ENCODE measurements around the gene SP100. TPM values are rescaled to one million over a fixed set of nuclear protein-coding genes. Genes with fewer than 3 reads are reported as not detected.
"Not testable (repeated sequence)": the region's sequence is repeated elsewhere in the genome, so short reads cannot be mapped to it uniquely, and the experiment has no call there.

SP100 gene
- total RNA-seq, 1 experiment from 2014 or later: 63.1 TPM

GRCh38 chr2:230457793-230458192, 41.8 kb downstream of the SP100 start:
- DNase-seq (ENCODE audit: low spot score): no peak

GRCh38 chr2:230459216-230459615, 43.2 kb downstream of the SP100 start:
- no peak for DNase-seq (ENCODE audit: low spot score)

GRCh38 chr2:230471074-230471473, 55.1 kb downstream of the SP100 start:
- no peak for DNase-seq (ENCODE audit: low spot score)

- no peak for DNase-seq (ENCODE audit: low spot score)
These were observed 56.6 kb downstream of the SP100 start for GRCh38 chr2:230472621-230473018.

DNA sequence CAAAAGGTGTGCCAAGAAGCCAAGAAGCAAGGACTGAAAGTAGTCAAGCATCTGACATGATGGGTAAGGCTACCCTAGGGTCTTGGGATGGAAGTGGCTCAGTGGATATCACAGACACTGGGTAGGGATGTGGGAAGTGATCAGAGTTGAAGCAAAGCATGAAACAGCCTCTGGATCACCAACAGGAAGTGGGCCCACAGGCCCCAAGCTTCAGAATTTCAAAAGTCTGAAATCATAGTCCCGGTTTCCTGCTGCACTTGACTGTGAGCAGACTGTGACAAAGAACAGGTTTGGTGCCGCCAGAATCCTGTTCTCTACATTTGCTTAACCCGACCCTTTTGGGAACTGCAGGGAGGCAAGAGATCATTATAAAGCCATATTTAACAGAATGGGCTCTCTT, 57.4 kb downstream of the SP100 start:
- DNase-seq (ENCODE audit: low spot score): no peak

DNA sequence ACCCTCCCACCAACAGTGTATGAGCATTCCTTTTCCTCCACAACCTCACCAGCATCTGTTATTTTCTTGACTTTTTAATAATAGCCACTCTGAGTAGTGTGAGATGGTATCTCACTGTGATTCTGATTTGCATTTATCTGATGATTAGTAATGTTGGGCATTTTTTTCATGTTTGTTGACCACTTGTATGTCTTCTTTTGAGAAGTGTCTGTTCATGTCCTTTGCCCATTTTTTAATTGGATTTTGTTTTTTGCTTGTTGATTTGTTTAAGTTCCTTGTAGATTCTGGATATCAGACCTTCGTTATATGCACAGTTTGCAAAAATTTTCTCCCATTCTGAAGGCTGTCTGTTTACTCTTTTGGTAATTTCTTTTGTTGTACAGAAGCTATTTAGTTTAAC, 59.1 kb downstream of the SP100 start:
- no peak for DNase-seq (ENCODE audit: low spot score)

- no peak for DNase-seq (ENCODE audit: low spot score)
These were observed 69.9 kb downstream of the SP100 start for GRCh38 chr2:230485801-230486341.

DNA sequence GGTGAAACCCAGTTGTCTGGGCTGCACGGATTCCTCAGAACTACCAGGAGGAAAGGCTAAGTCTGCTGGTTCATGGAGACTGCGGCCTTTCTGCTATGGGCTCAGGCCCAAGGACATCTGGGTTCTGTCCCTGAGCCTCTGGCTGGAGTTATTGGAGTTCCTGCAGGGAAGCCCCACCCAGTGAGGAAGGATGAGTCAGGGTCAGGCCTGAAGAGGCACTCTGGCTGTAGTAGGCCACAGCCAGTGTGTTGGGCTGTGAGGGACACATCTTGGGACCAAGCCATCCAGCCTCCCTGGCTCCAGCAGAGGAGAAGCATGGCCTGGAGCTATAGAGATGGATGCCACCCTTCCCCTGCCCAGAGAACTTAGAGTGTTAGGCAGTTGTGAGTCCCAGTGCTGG, 75.2 kb downstream of the SP100 start:
- not testable (repeated sequence) for DNase-seq (ENCODE audit: low spot score)

DNA sequence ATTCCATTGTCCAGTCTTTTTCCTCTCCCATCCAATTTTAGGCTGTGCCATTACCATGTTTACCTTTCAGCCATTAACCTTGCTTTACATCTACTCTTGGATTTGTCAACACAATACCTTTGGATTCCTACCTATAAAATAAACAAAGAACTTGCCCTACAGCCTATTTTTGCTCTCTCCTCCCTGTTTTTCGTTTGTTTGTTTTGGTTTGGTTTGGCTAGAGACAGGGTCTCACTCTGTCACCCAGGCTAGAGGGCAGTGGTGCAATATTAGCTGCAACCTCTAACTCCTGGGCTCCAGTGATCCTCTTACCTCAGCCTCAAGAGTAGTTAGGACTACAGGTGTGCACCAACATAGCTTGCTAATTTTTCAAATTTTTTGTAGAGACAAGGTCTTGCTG, 76.1 kb downstream of the SP100 start:
- DNase-seq (ENCODE audit: low spot score): no peak

GRCh38 chr2:230494980-230495379, 79.0 kb downstream of the SP100 start:
- no peak for DNase-seq (ENCODE audit: low spot score)

DNA sequence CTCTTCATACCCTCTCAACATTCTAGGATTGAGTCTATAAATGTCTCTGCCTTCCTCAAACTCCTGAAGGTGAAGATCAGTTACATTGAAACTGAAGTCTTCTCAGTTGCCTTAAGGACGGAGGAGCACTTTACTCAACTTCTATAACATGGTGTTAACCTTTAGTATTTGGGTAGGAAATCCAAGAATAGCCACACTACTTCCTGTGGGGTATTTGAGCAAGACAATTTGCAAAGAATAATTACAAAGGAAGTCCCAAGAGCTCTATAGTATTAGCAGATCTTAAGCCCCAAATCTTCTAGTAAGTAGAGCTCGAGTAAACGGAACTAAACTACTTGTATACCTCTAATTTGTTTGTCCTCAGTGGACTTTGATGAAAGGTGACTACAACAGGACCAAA, 80.9 kb downstream of the SP100 start:
- no peak for DNase-seq (ENCODE audit: low spot score)

GRCh38 chr2:230498506-230499107, 82.6 kb downstream of the SP100 start:
- no peak for DNase-seq (ENCODE audit: low spot score)

DNA sequence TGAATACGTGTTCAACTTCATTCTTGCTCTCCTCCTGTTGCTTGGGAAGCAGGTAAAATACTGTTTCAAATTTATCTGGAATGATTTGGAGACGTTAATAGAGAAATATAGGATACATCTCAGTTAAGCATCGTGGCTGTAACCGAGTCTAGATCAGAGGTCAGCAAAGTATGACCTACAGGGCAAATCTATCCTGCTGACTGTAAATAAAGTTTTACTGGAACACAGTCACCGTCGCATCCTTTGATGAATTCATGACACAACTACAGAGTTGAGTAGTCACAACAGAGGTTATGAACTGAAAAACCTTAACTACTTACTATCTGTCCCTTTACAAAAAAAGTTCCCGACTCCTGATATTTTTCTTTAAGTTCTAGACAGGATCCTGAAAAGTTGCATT, 86.6 kb downstream of the SP100 start:
- DNase-seq (ENCODE audit: low spot score): no peak

- no peak for DNase-seq (ENCODE audit: low spot score)
These were observed 87.8 kb downstream of the SP100 start for GRCh38 chr2:230503798-230504197.

DNA sequence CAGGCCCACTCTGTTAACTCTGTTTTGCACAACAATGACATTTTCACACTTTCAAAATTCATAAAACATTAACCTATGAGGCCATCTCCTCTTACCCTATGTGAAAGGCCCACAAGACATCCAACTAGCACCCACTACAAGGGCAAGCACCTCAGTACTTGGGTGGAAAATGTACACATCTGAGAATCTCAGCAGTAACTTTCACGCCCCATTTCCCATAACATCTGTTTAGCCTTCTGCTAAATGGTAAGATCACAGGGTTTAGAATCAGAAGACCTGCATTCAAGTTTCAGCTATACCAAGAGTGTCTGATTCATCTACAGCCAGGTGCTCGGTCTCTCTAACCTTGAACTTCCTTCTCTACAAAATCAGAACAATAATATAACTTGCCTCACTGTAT, 89.2 kb downstream of the SP100 start:
- DNase-seq (ENCODE audit: low spot score): no peak

- DNase-seq (ENCODE audit: low spot score): no peak
These were observed 97.2 kb downstream of the SP100 start for GRCh38 chr2:230512955-230513748.

GRCh38 chr2:230520061-230520874, 104.3 kb downstream of the SP100 start:
- DNase-seq (ENCODE audit: low spot score): no peak

DNA sequence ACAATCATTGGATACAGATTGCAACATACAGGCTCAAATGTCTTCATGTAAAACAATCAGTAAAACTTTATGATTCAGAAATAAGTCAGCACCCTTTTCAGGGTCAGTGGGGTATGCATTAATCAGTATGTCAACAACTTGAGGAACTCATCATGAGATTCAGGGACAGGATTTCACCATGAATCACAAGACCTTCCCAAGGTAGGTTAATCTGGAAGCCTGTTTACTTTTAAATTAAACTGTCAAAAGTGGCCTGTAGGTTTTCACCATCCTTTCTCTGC, 104.8 kb downstream of the SP100 start:
- DNase-seq (ENCODE audit: low spot score): no peak

GRCh38 chr2:230521386-230521785, 105.4 kb downstream of the SP100 start:
- DNase-seq (ENCODE audit: low spot score): no peak

DNA sequence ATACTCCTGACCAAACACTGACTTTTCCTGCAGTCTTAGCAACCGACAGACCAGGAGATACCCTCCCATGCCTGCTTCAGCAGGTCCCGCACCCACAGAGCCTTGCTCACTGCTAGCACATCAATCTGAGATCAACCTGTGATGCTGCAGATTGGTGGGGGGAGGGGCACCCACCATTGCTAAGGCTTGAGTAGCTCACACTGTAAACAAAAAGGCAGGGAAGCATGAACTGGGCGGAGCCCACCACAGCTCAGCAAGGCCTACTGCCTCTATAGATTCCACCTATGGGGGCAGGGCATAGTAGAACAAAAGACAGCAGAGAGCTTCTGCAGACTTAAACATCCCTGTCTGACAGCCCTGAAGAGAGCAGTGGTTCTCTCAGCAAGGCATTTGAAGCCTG, 109.7 kb downstream of the SP100 start:
- no peak for DNase-seq (ENCODE audit: low spot score)

DNA sequence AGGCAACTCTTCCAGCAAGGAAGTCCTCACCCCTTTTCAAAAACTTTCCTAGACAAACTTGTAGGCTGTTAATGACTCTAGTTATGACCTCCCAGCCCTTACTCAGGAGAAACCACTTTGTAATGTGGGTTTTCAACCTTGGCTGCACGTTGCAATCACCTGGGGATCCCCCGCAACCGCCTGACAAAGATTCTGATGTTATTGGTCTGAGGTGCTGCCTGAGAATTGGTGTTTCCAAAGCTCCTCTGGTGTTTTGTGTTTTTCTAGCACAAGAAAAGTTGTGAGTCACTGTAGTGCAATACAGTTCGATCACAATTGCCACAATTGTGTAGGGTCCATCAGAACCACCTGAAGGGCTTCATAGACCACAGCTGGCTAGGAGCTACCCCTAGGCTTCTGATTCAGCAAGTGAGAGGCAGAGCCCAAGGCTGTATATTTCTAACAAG, 121.6 kb downstream of the SP100 start:
- no peak for DNase-seq (ENCODE audit: low spot score)

DNA sequence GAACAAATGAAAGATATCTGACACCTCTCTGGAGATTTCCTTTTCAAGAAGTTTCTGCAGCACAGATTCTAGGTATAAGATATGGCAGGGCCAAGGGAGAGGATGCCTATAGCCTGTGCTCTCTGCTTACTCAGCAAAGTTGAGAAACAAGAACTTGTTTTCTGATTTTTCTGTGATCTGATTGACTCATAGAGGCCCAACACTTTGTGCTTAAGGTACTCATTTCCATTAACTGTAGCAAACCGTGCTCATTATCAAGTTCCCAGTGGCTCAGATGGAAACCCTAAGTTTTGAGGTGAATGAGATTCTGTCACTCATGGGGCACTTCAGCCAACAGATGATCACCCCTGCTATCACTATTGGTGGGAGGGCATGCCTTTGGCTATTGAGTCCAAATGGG, 124.3 kb downstream of the SP100 start:
- DNase-seq (ENCODE audit: low spot score): no peak

DNA sequence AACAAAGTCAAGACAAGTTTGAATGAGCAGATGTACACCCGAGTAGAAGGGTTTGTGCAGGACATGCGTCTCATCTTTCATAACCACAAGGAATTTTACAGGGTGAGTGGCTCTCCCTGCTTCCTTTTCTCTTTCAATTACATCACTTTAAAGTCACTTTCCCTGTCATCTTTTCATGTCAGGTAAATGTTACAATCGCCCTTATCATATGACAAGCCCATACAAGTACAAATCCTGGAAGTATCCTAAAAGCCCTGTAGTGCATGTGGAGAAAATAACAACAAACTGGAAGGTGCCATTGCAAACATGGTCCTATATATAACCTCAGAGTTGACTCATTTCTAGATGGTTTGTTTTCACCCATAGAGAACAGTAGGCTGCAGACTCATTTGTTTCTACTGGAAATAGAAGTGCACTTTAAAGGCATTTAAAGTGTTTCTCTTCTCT, 126.0 kb downstream of the SP100 start:
- no peak for DNase-seq (ENCODE audit: low spot score)
